Vagina (tissue), 2 donors: ENCODE results near the gene MED15. TPM values are rescaled to one million over a fixed set of nuclear protein-coding genes. Genes with fewer than 3 reads are reported as not detected.
A peak's percentile ranks its signal among the peaks of the same experiment; 100 is the strongest.

ENCODE experiments used
- DNase-seq, 2 donors: peaks; one replicate each; pipeline ENCODE4 v3.0.0-alpha.2; 2017; ENCODE audit errors: extremely low spot score in 2 of 2
- H3K27ac ChIP-seq: fragments of 200-600 bp; sonication (generic); one replicate; pipeline ENCODE4 v1.5.1; 2019
- H3K27me3 ChIP-seq: fragments of 200-600 bp; sonication (generic); one replicate; pipeline ENCODE4 v1.5.1; 2019
- H3K36me3 ChIP-seq, 2 donors: fragments of 200-600 bp; sonication (generic); one replicate each; pipeline ENCODE4 v1.5.1; 2017 to 2019
- H3K4me1 ChIP-seq: fragments of 200-600 bp; sonication (generic); one replicate; pipeline ENCODE4 v1.5.1; 2019
- H3K4me3 ChIP-seq, 2 donors: fragments of 200-600 bp; sonication (generic); 1 replicate in 1 of 2; 2 replicates in 1 of 2; pipeline ENCODE4 v1.5.1; 2016 to 2019
- H3K9me3 ChIP-seq: fragments of 200-600 bp; sonication (generic); one replicate; pipeline ENCODE4 v1.5.1; 2019
- CTCF ChIP-seq, 3 experiments: fragments of 450-650 bp in 2 of 3; fragments of 200-600 bp in 1 of 3; sonication (generic) in 1 of 3; IDR thresholded peaks; one replicate each; pipeline ENCODE4 v1.5.1; 2017 to 2019; ENCODE audit warnings: antibody characterized with exemption in 3 of 3, mild to moderate bottlenecking in 2 of 3, moderate library complexity in 2 of 3
- POLR2A ChIP-seq, 2 donors: fragments of 450-650 bp; IDR thresholded peaks; one replicate each; pipeline ENCODE4 v1.6.1; 2017; ENCODE audit warnings: antibody characterized with exemption in 2 of 2, mild to moderate bottlenecking in 2 of 2, moderate library complexity in 2 of 2
- POLR2AphosphoS5 ChIP-seq, 2 donors: sonication (generic); formaldehyde crosslinking; IDR thresholded peaks; one replicate each; pipeline ENCODE4 v1.9.0; 2017; ENCODE audit warnings: antibody characterized with exemption in 2 of 2, mild to moderate bottlenecking in 2 of 2, low read depth in 1 of 2; ENCODE audit not compliant: insufficient read depth in 1 of 2
- intact Hi-C: fragments of 100-400 bp; cut with DNase I; formaldehyde crosslinking; loops from one replicate; pipeline ENCODE4 v1.15.1; 2023
- total RNA-seq: library from RNA; depleted of rRNA; stranded (reverse); fragments of >200 nt; gene quantifications from one replicate; pipeline ENCODE4 v1.2.3, GENCODE V29; 2016

MED15 gene
- total RNA-seq, 1 donor from 2014 or later = 72.2 TPM

DNA sequence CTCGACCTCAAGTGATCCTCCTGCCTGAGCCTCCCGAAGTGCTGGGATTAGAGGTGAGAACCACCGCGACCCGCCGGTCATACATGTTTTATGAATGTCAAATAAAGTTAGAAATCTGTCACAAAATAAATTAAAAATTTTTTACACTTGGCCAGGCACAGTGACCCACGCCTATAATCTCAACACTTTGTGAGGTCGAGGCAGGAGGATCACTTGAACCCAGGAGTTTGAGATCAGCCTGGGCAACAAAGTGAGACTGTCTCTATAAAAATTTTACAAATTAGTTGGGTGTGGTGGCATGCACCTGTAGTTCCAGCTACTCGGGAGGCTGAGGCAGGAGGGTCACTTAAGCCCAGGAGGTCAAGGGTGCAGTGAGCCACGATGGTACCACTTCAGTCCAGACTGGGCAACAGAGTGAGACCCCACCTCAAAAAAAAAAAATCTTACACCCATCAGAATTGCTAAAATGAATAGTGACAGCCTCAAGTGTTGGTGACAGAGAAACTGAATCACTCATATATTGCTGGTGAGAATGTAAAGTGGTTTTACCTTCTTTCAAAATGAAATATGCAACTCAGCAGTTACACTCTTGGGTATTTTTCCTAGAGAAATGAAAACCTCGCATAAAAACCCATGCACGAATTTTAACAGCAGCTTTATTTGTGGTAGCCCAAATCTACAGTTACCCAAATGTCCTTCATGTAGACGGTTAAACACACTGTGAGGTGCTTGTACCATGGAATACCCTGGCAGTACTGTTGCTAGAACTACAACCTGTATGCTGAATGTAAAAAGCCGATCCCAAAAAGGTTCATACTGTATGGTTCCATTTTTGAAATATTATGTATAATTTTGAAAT lies 55.4 kb downstream of the MED15 start:
- no peaks in the 10 kb centered on the region for H3K27me3 ChIP-seq
- peaks cover 0 to 62% of the 10 kb centered on the region in 2 donors for H3K36me3 ChIP-seq
- DNase-seq = no peak
- peaks cover 36% of the 10 kb centered on the region for H3K4me1 ChIP-seq
- H3K4me3 ChIP-seq = no peak overlapping the region
- intact Hi-C loops = no loop called here
- no peak overlapping the region for H3K27ac ChIP-seq
- no peak for TF ChIP-seq POLR2AphosphoS5 (IDR thresholded peaks at IDR 0.05; ENCODE audit: insufficient read depth in 1 of 2, low read depth in 1 of 2)
- TF ChIP-seq POLR2A (IDR thresholded peaks at IDR 0.05) = no peak
- no peak for TF ChIP-seq CTCF (IDR thresholded peaks at IDR 0.05)
- H3K9me3 ChIP-seq = no peaks in the 10 kb centered on the region

GRCh38 chr22:20563466-20563906 lies 56.1 kb downstream of the MED15 start:
- Histone ChIP-seq H3K27ac (no peak overlapping the region), H3K4me3 (no peak overlapping the region), H3K27me3 (no peaks in the 10 kb centered on the region), H3K9me3 (no peaks in the 10 kb centered on the region), H3K36me3 (peaks cover 0 to 65% of the 10 kb centered on the region in 2 donors), H3K4me1 (peaks cover 40% of the 10 kb centered on the region)
- intact Hi-C loops = no loop called here
- no peak for DNase-seq
- TF ChIP-seq CTCF (IDR thresholded peaks at IDR 0.05) = no peak
- no peak for TF ChIP-seq POLR2AphosphoS5 (IDR thresholded peaks at IDR 0.05; ENCODE audit: insufficient read depth in 1 of 2, low read depth in 1 of 2)
- no peak for TF ChIP-seq POLR2A (IDR thresholded peaks at IDR 0.05)

- Histone ChIP-seq H3K4me3 (no peak overlapping the region), H3K4me1 (peaks cover 44% of the 10 kb centered on the region), H3K27me3 (no peaks in the 10 kb centered on the region), H3K27ac (no peak overlapping the region), H3K36me3 (peaks cover 0 to 61% of the 10 kb centered on the region in 2 donors), H3K9me3 (no peaks in the 10 kb centered on the region)
- DNase-seq = no peak
- intact Hi-C loops = no loop called here
- TF ChIP-seq POLR2AphosphoS5 (IDR thresholded peaks at IDR 0.05; ENCODE audit: insufficient read depth in 1 of 2, low read depth in 1 of 2) = no peak
- no peak for TF ChIP-seq POLR2A (IDR thresholded peaks at IDR 0.05)
- TF ChIP-seq CTCF (IDR thresholded peaks at IDR 0.05) = no peak
Observed at GRCh38 chr22:20563941-20564371, 56.5 kb downstream of the MED15 start.

DNA sequence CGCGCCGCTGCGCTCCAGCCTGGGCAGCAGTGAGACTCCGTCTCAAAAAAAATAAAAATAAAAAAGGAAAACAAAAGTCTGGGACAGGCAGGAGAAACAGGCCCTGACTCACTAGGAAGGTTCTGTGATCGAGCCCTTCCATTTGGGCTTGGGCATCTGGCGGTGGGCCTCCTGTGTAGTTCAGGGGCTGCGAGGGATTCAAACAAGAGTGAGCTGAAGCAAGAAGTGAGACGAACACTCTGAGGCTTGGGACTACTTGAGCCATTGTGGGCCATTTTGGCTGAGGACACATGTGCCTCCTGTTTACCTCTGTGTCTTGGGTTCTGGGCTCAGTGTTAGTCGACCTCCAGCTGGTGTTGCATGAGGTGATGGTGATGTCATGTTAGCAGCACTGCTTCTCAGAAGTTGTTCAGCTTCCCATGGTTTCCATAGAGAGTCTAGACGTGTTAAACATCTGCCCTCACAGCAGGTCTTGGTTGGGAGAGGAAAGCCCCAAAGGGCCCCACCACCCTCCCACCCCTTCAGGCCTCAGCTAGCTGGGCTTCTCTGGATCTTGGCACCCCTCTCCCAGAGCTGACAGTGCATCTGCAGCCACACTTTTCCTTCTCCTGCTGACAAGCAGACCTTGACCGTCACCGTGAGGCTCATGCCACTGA lies 57.8 kb downstream of the MED15 start:
- H3K4me3 ChIP-seq = no peak overlapping the region
- H3K4me1 ChIP-seq = peaks cover 57% of the 10 kb centered on the region
- H3K27ac ChIP-seq = peak overlapping the region; percentile 71
- TF ChIP-seq POLR2AphosphoS5 (IDR thresholded peaks at IDR 0.05; ENCODE audit: insufficient read depth in 1 of 2, low read depth in 1 of 2) = no peak
- no peak for TF ChIP-seq CTCF (IDR thresholded peaks at IDR 0.05)
- TF ChIP-seq POLR2A (IDR thresholded peaks at IDR 0.05) = no peak
- no peak for DNase-seq
- no peaks in the 10 kb centered on the region for H3K9me3 ChIP-seq
- H3K27me3 ChIP-seq = no peaks in the 10 kb centered on the region
- peaks cover 0 to 50% of the 10 kb centered on the region in 2 donors for H3K36me3 ChIP-seq
- intact Hi-C loops = no loop called here
